GM10248 (cell line): Measurements from ENCODE around the gene JDP2.
A peak's percentile ranks its signal among the peaks of the same experiment; 100 is the strongest.

Source experiments
- CTCF ChIA-PET: fragments of 300-600 bp; sonication (Branson Sonifier 250); formaldehyde crosslinking; extraction: SDS; loops from one replicate; lab custom pipeline; 2021; ENCODE audit warnings: antibody characterized with exemption; lab: Yijun Ruan, JAX
- POLR2A ChIA-PET: fragments of 350-650 bp; sonication (Branson Sonifier 250); formaldehyde crosslinking; extraction: SDS; loops from one replicate; lab custom pipeline; 2020; ENCODE audit warnings: antibody characterized with exemption; lab: Yijun Ruan, JAX
- DNase-seq: peaks from one replicate; pipeline ENCODE4 v3.0.0; 2012; ENCODE audit errors: extremely low spot score
- CTCF ChIP-seq: IDR thresholded peaks from 2 replicates; pipeline ENCODE4 v1.5.1; 2012; ENCODE audit warnings: mild to moderate bottlenecking, low read depth; ENCODE audit errors: extremely low read depth, missing control alignments, control extremely low read depth

JDP2 gene

GRCh38 chr14:75450381-75451276, 22.8 kb downstream of the JDP2 start:
- ChIA-PET POLR2A (no interaction called here), CTCF (interaction anchor here (1.2 to 14.3 kb wide), 4 partner anchors 10 to 142 kb away, joined by 3 to 119 read pairs (median 6); no protein-coding TSS in a partner anchor)
- DNase-seq, result no peak
- no peak for TF ChIP-seq CTCF

- no peak for TF ChIP-seq CTCF
- no peak for DNase-seq
- ChIA-PET CTCF (interaction anchor here (0.7 to 14.3 kb wide), 4 partner anchors 9 to 144 kb away, joined by 3 to 119 read pairs (median 8); no protein-coding TSS in a partner anchor), POLR2A (no interaction called here)
These were observed 24.5 kb downstream of the JDP2 start for GRCh38 chr14:75452324-75452723.

GRCh38 chr14:75452900-75453816, 25.3 kb downstream of the JDP2 start:
- POLR2A ChIA-PET, result interaction anchor here (0.9 kb wide), 1 partner anchor 42 kb away, joined by 3 read pairs; no protein-coding TSS in a partner anchor
- no peak for DNase-seq
- CTCF ChIA-PET, result interaction anchor here (0.7 to 14.3 kb wide), 36 partner anchors 8 to 592 kb away, joined by 3 to 119 read pairs (median 5); partner anchors contain the start of gene NEK9
- TF ChIP-seq CTCF, result no peak

- DNase-seq, result peak; percentile 81
- CTCF ChIA-PET, result interaction anchor here (0.6 to 14.3 kb wide), 40 partner anchors 8 to 593 kb away, joined by 3 to 119 read pairs (median 5); partner anchors contain the start of gene NEK9
- POLR2A ChIA-PET, result interaction anchor here (0.9 kb wide), 1 partner anchor 41 kb away, joined by 3 read pairs; no protein-coding TSS in a partner anchor
- peak; percentile 62 for TF ChIP-seq CTCF
These were observed 26.1 kb downstream of the JDP2 start for GRCh38 chr14:75453817-75454434.

GRCh38 chr14:75454963-75455546, 27.2 kb downstream of the JDP2 start:
- DNase-seq, result no peak
- ChIA-PET CTCF (interaction anchor here (1.0 to 14.3 kb wide), 11 partner anchors 12 to 158 kb away, joined by 3 to 119 read pairs (median 8); no protein-coding TSS in a partner anchor), POLR2A (no interaction called here)
- no peak for TF ChIP-seq CTCF
